ENCODE results near the gene SLC52A3.
"Not testable (repeated sequence)": the region's sequence is repeated elsewhere in the genome, so short reads cannot be mapped to it uniquely, and the experiment has no call there.

GRCh38 chr20:812435-812814, 44.1 kb upstream of the SLC52A3 start:
- TF ChIP-seq, protein P1, sequence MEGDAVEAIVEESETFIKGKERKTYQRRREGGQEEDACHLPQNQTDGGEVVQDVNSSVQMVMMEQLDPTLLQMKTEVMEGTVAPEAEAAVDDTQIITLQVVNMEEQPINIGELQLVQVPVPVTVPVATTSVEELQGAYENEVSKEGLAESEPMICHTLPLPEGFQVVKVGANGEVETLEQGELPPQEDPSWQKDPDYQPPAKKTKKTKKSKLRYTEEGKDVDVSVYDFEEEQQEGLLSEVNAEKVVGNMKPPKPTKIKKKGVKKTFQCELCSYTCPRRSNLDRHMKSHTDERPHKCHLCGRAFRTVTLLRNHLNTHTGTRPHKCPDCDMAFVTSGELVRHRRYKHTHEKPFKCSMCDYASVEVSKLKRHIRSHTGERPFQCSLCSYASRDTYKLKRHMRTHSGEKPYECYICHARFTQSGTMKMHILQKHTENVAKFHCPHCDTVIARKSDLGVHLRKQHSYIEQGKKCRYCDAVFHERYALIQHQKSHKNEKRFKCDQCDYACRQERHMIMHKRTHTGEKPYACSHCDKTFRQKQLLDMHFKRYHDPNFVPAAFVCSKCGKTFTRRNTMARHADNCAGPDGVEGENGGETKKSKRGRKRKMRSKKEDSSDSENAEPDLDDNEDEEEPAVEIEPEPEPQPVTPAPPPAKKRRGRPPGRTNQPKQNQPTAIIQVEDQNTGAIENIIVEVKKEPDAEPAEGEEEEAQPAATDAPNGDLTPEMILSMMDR (IDR thresholded peaks at IDR 0.05) = not testable (repeated sequence)
- not testable (repeated sequence) for TF ChIP-seq POLR2A (IDR thresholded peaks at IDR 0.05)

Measured in stomach (tissue), 4 donors.